Esophagus muscularis mucosa (tissue), 4 donors: ENCODE measurements around the gene HMGB2.

ENCODE experiments used
- CTCF ChIP-seq, 3 experiments: fragments of 200-600 bp in 2 of 3; fragments of 450-650 bp in 1 of 3; sonication (generic) in 2 of 3; IDR thresholded peaks; one replicate each; pipeline ENCODE4 v1.5.1; 2017 to 2019; ENCODE audit warnings: antibody characterized with exemption in 3 of 3, mild to moderate bottlenecking in 2 of 3, moderate library complexity in 1 of 3
- EP300 ChIP-seq: sonication (generic); formaldehyde crosslinking; IDR thresholded peaks from one replicate; pipeline ENCODE4 v1.6.1; 2017; ENCODE audit warnings: antibody characterized with exemption
- POLR2A ChIP-seq: fragments of 450-650 bp; IDR thresholded peaks from one replicate; pipeline ENCODE4 v1.6.1; 2017; ENCODE audit warnings: antibody characterized with exemption, moderate library complexity, mild to moderate bottlenecking, low read depth

DNA sequence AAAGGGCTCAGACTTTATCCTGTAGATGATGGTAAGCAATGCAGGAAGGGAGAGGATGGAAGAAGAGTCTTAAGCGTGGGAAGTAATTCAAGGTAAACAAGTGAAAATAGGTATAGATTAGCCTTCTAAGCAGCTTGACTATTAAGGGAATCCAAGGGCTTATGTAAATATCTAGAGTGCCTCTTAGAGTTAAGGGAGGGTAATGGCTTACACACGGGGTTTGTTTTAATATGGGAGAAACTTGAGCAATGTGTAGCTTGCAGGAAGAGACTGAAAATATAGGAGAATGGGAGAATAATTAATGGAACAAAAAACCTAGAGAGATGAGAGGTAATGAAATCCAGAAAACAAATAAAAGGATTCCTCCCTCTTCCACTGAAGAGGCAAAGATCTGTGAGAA is 23.8 kb upstream of the HMGB2 start:
- TF ChIP-seq CTCF (IDR thresholded peaks at IDR 0.05) (no peak), POLR2A (no peak), EP300 (no peak)
